GM18526 (cell line): ENCODE data around the gene RNF214.
A peak's percentile ranks its signal among the peaks of the same experiment; 100 is the strongest.

ENCODE experiments used
- POLR2A ChIP-seq: IDR thresholded peaks from 3 replicates; pipeline ENCODE4 v1.6.1; 2011; ENCODE audit not compliant: insufficient read length; ENCODE audit errors: extremely low read depth

The RNF214 gene

DNA sequence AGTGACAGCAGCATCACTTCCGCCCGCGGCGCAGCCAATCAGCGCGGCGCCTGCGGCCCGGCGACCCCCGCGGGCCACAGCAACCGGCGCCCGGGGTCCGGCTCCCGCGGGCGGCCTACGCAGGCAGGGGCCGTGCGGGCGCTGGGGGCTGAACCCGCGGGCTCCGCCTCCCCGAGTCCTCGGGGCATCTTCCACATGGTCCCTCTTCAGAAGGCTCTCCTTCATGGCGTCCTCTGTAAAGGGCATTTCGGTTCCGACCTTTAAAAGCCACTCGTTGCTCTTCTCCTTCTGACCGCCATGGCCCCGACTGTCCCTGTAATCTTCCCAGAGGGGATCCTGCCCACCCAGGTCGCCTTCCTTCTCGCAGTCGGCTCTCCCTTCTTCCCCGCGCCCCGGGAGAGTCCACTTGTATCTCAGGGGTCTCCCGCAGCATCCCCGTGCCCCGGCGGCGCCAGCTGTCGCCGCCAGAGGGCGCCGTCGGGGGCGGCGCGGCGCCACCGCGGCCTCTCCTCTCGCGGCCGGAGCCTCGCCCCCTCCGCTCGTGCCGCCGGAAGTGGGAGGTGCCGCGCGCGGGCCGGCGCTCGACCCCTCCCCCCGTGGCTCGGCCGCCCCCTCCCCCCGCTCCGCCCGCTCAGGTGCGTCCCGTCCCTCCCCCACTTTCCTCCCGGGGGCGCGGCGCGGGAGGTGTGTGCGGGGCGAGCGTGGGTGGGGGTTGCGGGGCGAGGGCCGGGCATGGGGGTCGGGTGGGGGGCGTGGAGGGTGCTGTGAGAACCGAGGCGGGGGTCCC is at the start of gene RNF214:
TSS of gene RNF214 (plus strand) at position 580 of the 787 bp plus-strand sequence. CDS start 1,602 bp downstream, outside the sequence.
- TF ChIP-seq POLR2A = peak; percentile 44

DNA sequence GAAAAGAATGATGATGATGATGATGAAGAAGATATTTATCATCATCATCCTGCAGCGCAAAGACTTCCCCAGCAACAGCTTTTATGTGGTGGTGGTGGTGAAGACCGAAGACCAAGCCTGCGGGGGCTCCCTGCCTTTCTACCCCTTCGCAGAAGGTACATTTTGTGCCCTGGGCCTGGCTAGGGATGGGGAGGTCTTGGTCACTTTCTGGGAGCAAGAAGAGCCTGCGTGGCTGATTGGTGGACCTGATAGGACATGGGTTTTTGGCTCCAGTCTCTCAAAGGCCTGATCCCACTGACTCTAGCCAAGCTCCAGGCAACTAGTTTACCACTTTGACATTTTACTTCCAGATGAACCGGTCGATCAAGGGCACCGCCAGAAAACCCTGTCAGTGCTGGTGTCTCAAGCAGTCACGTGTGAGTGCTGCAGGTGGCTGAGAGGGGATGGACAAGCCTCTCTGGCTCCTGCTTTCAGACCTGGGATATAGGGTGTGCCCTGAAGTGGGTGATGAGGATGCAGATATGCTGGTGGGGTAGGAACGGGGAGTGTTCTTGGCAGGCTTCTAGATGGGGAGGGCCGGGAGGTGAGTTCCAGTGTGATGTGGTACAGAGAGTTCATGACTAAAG is 48.6 kb upstream of the RNF214 start:
- no peak for TF ChIP-seq POLR2A

DNA sequence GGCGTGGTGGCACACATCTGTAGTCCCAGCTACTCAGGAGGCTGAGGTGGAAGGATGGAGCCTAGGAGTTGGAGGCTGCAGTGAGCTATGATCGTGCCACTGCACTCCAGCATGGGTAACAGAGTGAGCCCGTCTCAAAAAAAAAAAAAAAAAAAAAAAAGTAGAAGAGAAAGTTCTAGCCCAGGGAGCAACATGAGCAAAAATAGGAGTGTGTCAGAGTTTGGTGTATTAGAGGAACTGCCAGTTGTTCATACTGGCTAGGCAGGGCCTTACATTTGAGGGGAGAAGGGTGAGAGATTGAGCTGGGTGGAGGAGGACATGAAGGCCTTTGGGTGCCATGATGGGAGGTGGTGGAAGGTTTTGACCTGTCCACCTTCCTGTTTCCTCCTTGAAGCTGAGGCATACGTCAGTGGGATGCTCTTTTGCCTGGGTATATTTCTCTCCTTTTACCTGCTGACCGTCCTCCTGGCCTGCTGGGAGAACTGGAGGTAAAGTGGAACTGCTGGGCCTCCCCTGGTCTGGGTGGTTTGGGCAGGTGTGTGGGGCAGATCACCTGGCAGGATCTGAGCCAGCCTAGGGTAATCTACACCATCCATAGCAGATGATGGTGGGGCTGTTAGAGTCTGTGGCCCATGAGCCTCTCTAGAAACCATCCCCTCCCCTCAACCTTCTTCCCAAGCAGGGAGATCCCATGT is 46.6 kb upstream of the RNF214 start:
- TF ChIP-seq POLR2A = no peak

DNA sequence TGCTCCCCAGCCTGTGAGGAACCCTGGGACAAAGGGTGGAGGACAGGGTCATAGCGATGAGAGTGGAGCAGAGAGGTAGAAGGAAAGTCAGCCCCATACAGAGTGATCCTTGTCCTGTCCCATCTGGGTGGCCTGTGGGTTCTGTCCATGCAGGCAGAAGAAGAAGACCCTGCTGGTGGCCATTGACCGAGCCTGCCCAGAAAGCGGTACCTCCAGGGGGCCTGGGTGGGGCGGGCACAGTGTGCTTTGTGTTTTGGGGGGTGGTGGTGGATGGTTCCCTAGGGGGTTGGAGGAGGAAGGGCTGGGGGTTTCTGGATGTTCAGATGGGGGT is 46.1 kb upstream of the RNF214 start:
- TF ChIP-seq POLR2A = no peak

DNA sequence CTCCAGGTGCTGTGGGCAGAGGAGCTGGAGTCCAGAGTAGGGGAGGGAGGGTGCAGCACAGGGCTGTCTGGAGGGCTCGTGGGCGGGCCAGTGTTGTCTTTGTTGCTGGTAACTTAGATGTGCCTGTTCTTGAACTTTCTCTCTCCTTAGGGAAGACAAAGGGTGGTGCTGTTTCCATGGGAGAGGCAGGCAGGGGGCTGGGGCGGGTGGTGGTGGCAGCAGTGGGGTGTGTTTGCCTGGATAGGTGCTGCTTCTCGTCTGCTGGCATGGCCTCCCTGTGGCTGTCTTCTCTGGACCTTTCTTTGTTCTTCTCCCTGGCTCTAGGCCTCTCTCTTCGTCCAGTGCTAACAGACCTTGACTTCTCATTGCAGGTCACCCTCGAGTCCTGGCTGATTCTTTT is 45.5 kb upstream of the RNF214 start:
- TF ChIP-seq POLR2A = no peak

DNA sequence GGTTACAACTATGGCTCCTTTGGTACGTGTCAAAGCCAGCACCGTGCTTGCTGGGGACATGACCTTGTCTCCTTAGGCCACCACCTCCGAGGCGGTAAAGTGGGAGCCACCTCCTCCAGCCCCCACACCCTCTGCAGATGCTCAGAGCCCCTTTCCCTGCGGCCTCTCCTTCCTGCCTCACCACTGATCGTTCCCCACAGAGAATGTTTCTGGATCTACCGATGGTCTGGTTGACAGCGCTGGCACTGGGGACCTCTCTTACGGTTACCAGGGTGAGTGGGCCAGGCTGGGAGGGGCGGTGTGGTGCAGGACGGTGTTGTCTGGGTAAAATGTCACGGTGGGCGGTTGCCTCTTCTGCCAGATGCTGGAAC is 45.1 kb upstream of the RNF214 start:
- no peak for TF ChIP-seq POLR2A

DNA sequence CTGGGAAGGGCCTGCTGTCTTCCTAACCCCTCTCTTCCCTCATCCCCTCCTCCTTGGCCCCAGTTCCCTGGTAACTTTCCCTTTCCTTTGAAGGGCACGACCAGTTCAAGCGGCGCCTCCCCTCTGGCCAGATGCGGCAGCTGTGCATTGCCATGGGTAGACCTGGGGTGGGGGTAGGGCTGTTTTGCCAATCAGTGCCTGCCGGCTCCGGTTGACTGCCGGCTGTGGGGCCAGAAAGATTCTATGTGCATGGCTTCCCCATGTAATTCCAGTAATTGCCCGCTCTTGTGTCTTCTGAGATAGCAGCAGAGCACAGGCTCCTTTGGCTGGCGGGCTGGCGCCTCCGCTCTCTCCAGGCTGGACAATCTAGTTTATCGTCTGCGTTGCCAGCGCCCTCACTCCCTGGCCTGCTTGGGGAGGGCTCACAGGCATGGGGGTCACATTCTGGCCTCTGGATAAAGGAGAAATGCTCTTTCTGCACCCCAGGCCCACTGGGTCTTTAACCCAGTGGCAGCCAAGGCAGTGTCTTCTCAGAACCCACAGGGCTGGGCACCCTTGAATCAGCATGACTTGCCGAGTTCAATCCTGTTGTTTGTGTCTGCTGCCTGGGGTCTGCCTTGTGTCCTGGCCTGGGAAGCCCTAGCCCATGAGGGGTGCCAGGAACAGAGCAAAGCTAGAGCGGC is 44.5 kb upstream of the RNF214 start:
- TF ChIP-seq POLR2A = no peak

DNA sequence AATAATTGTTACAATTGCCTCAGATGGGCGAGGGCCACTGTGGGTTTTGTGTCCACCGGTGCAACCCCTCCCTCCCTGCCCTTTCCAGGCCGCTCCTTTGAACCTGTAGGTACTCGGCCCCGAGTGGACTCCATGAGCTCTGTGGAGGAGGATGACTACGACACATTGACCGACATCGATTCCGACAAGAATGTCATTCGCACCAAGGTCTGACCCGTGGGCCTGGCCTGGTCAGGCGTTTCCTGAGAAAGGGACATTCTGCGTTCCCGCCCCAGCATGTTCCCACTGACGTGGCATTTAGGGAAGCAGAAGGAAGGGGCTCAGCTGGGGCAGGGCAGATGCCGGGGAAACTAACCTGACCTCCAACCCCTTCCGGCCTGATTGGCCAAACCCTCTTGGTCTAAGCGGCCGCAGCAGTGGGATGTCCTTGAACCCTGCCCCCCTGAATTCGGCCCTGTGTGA is 43.8 kb upstream of the RNF214 start:
- TF ChIP-seq POLR2A = no peak

DNA sequence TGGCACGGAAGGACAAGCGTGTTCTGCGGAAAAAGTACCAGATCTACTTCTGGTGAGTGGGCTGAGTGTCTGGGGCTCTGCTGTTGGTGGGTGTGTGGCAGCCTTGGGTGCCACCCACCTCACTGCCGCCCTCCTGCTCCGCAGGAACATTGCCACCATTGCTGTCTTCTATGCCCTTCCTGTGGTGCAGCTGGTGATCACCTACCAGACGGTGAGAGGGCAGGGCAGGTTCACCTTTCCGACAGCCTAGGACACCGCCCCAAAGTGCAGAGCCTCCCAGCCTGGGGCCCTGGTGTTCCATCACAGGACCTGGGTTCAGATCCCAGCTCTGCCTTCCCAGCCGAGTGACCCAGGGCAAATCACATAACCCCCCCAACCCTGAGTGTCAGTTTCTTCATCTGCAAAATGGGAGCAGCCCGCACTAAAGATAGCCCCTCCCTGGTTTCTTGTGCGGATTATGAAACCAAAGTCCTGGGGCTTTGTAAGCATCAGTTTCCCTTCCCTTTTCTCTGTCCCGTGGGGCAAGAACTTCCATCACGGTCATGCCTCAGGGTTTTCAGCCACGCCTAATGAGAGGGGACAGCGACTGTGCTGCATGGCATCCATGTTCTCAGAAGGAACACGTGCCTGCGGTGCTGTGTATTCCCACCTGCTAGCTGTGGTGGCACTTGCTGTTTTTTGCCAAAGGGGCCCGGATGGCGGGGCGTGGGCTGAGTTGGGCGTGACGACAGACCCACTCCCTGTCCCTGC is 43.1 kb upstream of the RNF214 start:
- TF ChIP-seq POLR2A = no peak

DNA sequence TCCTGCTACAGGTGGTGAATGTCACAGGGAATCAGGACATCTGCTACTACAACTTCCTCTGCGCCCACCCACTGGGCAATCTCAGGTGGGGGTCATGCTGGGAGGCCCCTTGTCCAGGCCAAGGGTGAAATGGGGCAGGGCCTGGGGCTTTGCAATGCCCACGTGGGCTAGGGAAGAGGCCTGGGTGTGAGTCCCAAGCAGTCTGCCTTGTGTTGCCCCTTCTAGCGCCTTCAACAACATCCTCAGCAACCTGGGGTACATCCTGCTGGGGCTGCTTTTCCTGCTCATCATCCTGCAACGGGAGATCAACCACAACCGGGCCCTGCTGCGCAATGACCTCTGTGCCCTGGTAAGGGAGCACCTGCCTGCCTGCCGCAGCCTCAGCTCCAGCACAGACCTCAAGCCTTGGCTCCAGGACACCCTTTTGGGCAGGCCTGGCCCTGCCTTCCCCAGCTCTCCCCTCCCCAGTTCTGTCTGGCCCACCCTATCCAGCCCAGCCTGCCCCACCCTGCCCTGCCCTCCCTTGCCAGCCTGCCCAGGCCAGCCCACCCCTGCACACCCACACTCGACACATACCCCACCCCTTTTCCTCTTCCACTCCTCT is 42.4 kb upstream of the RNF214 start:
- TF ChIP-seq POLR2A = no peak

DNA sequence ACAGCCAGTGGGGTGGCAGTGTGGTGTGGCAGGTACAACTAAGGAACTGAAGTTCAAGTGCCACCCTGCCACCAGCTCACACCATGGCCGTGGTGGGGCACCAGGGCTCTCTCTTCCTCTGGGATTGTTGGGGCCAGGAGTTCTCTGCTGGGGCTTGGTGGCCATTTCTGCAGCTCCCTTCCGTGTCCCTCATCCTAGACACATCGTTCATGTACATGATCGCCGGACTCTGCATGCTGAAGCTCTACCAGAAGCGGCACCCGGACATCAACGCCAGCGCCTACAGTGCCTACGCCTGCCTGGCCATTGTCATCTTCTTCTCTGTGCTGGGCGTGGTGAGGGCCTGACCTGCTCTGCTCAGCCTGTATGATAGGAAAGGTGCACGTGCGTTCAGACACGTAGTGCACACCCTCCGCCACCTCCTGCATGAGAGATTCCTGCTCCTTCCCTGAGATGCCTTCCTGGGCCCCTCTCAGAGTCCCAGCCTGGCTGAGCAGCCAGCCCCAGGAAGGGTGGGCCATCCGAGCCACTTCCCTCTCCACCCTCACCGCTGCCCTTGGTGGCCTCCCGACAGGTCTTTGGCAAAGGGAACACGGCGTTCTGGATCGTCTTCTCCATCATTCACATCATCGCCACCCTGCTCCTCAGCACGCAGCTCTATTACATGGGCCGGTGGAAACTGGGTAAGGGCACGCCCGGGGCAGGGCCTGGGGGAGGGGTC is 40.6 kb upstream of the RNF214 start:
- TF ChIP-seq POLR2A = no peak

DNA sequence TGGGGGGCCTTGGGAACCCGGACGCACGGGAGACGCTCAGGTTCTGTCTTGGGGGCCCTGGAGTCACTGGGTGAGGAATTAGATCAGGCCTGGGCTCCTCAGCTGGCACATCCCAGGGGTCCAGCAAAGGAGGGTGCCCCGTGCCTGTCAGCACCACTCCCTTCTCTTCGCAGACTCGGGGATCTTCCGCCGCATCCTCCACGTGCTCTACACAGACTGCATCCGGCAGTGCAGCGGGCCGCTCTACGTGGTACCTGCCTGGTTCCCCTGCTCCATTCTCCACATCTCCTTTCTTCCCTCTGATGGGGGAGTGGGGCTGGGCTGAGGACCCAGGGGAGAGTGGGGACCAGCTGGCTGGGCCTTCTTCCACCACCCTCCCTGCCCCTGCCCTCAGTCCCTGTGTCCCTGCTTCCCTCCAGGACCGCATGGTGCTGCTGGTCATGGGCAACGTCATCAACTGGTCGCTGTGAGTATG is 40.0 kb upstream of the RNF214 start:
- no peak for TF ChIP-seq POLR2A

DNA sequence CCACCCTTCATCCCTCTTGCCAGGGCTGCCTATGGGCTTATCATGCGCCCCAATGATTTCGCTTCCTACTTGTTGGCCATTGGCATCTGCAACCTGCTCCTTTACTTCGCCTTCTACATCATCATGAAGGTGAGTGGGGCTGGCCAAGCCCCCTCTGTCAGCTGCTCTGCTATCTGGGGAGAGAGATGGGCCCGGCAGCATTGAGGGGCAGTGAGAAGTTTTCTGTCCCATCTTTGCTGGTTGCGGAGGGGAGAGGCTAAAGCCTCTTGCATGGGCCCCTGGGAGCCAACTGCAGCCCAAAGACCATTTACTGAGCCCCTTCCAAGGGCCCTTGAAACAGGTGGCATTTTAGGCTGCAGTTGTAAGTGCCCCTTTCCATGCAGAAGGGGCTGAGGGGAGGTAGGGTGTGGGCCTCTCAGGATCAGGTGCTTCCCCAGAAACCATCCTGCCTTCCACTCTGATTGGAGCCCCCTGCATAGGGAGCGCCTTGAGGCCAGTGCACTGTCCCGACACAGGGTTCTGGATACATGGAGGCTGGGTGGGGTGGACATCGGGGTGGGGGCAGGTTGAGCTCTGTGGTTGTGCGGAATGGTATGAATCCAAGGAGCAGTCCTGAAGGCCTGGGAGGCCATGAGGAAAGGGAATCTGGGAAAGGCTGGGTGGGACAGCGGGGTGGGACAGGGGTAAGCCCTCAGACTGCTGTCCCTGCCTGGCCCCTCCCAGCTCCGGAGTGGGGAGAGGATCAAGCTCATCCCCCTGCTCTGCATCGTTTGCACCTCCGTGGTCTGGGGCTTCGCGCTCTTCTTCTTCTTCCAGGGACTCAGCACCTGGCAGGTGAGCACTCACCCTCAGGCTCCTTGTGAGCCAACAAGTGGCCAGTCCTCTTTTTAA is 39.1 kb upstream of the RNF214 start:
- TF ChIP-seq POLR2A = no peak
